Measurements from ENCODE around the gene MS4A2. TPM values are rescaled to one million over a fixed set of nuclear protein-coding genes. Genes with fewer than 3 reads are reported as not detected.

The MS4A2 gene
- total and polyA plus RNA-seq, 2 of the 8 experiments (the other 6 are each of a cell fraction or from before 2014, with no cell fraction given) = not detected

DNA sequence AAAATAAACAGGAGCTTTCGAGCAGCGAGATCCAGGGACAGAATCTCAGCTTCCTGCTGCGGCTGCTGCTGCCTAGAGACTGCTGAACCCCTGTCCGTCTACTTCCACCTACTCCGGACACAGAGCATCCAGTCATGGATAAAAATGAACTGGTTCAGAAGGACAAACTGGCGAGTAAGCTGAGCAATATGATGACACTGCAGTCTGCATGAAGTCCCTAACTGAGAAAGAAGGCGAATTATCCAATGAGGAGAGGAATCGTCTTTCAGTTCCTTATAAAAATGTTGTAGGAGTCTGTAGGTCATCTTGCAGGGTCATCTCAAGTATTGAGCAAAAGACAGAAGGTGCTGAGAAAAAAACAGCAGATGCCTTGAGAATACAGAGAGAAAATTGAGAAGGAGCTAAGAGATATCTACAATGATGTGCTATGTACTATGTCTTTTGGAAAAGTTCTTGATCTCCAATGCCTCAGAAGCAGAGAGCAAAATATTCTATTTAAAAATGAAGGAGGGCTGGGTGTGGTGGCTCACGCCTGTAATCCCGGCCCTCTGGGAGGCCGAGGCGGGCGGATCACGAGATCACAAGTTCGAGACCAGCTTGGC is 11.1 kb upstream of the MS4A2 start (continued):
- TF ChIP-seq SP1 (IDR thresholded peaks at IDR 0.05; ENCODE audit: low read depth, low read length) = no peak
- TF ChIP-seq SIX5 (IDR thresholded peaks at IDR 0.05; ENCODE audit: low read depth, low read length) = no peak
- TF ChIP-seq, protein P1, sequence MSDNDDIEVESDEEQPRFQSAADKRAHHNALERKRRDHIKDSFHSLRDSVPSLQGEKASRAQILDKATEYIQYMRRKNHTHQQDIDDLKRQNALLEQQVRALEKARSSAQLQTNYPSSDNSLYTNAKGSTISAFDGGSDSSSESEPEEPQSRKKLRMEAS (IDR thresholded peaks at IDR 0.05) = no peak
- TF ChIP-seq CBX5 (IDR thresholded peaks at IDR 0.05; ENCODE audit: low read depth, low read length) = no peak
- TF ChIP-seq PHF8 (conservative IDR thresholded peaks at IDR 0.05; ENCODE audit: low read depth, low read length) = no peak
- TF ChIP-seq, protein P2, sequence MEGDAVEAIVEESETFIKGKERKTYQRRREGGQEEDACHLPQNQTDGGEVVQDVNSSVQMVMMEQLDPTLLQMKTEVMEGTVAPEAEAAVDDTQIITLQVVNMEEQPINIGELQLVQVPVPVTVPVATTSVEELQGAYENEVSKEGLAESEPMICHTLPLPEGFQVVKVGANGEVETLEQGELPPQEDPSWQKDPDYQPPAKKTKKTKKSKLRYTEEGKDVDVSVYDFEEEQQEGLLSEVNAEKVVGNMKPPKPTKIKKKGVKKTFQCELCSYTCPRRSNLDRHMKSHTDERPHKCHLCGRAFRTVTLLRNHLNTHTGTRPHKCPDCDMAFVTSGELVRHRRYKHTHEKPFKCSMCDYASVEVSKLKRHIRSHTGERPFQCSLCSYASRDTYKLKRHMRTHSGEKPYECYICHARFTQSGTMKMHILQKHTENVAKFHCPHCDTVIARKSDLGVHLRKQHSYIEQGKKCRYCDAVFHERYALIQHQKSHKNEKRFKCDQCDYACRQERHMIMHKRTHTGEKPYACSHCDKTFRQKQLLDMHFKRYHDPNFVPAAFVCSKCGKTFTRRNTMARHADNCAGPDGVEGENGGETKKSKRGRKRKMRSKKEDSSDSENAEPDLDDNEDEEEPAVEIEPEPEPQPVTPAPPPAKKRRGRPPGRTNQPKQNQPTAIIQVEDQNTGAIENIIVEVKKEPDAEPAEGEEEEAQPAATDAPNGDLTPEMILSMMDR (IDR thresholded peaks at IDR 0.05; ENCODE audit: control extremely low read depth in 1 of 3, insufficient read depth in 1 of 3, low read depth in 1 of 3, low read length in 3 of 3) = no peak
- TF ChIP-seq EP300 (IDR thresholded peaks at IDR 0.05; ENCODE audit: borderline replicate concordance in 1 of 2, low read depth in 2 of 2, low read length in 2 of 2) = no peak

Data from H1 (cell line).